Stimulated activated CD8-positive, alpha-beta memory T cell treated with anti-CD3 and anti-CD28 coated beads, Interleukin-15, amount 100 ng/mL, for 1 hour (primary cell): ENCODE results near the gene COL9A3.

Source experiments
- DNase-seq: peaks from one replicate; pipeline ENCODE4 v3.0.0-alpha.2; 2020; ENCODE audit warnings: low read depth

The COL9A3 gene

DNA sequence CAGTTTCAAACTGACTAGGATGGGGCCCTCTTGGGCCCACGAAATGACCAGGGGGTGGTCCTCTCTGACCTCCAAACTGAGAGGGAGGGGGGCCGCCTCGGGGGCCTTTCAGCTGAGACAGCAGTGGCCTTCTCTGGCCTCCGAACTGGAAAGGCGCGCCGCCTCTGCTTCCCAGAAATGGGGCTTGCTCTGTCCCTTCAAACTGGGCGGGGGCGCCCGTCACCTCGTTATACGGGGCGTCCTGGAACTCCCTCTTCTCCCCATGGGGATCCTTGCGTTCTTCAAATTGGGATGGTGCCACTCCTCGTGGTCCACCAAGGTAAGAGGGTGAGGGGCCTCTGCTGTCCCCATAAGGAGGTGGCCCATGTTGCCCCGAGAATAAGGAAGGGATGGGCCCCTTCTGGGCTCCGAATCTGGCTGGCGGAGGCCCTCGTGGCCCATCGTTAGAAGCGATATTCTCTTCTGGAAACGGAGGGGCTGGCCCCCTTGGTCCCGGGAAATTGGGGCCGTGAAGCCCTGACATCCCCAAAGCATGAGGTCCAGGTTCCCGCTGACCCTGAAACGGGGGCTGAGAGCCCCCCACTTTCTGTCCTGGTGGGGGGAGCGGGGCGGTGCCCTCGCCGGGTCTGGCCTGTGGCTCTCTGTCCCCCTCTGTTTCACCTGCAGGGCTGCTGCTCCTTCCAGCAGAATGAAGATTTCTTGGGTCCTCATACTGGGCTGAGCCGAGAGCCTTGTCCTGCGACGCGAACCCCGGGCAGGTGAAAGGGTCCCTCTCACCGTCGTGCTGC is 63.5 kb downstream of the COL9A3 start:
- DNase-seq, result no peak

DNA sequence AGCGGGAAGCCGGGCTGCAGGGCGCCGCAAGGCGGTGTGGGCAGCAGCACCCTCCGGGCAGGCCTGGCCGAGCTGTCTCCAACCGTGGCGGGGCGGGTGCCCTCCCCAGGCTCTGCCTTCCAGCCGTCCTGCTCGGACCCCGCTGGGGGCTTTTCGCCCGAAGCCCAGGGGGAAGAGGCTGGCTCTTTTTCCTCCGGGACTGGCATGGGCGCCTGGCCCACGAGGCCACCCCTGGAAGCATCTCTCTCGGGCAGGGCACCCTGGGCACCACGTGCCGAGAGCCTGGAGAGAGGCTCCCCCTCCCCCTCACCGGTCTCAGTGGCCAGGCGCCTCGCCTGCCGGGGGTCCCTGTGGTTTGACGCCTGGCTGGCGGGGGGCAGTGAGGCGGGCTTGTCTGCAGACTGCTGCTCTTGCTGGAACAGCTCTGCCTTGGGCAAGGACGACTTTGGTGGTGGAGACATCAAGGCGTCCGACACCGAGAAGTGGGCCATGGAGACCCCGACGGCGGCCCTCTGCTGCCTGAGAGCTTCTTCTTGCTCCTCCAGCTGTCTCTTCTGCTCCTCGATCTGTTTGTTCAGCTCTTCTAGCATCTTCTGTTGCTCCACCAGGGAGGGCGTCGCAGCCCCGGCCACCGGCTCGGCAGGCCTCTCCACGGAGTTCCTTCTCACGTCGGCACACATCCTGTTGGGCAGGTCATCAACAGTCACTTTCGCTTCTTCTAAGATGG is 64.2 kb downstream of the COL9A3 start:
- DNase-seq, result no peak

DNA sequence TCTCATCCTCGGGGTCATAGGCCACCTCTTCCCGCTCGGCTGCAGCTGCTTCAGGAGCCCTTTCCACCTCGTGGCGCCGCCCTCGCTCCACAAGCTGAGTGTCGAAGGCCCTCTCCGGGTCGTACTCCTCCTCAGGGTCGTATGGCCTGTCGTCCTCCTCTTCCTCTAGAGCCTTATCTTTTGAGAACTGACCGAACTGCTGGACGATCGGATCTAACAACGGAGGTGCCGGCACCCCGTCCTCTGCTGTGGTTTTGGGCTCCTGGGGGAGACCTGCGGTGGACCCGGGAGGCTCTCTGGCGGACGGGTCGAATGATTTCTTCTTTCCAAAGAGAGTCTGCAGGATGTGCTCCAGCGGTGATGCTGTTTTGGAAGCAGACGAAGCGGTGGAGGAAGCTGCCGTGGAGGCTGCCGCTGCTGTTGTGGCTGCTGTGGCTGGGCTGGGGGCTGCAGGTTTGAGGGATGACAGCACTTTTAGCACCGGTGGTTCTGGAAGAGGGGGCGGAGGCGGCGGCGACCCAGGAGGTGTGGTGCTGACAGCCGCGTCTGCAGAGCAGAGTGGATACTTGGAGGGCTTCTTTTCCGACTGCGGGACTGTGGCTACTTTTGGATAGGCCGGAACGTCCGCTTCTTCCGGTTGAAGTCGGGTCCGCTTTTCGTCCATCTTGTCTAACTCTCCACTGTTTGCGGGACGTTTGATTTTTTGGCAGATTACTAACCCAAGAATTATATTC is 65.0 kb downstream of the COL9A3 start:
- no peak for DNase-seq

- DNase-seq, result no peak
Observed at GRCh38 chr20:62882426-62882825, 65.6 kb downstream of the COL9A3 start.

DNA sequence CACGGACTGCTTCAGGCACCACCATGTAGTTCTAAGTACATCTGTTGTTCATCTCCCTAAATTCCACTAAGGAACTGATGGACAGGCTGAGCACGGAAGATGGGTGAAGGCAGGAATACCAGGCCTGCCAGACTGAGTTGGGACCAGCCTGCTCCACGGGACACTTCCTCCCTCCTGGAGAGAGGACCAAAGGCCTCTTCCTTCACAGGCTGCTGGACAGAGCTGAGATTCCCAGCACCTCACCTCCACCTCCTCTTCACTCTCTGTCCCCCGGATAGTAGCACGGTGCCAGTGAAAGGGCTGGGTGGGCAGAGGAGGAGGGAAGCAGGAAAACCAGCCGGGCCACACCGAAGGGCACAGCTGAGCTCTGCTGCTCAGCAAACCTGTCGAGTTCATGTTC is 67.7 kb downstream of the COL9A3 start:
- DNase-seq, result no peak

GRCh38 chr20:62885046-62885895 is 68.4 kb downstream of the COL9A3 start:
- DNase-seq, result no peak

DNA sequence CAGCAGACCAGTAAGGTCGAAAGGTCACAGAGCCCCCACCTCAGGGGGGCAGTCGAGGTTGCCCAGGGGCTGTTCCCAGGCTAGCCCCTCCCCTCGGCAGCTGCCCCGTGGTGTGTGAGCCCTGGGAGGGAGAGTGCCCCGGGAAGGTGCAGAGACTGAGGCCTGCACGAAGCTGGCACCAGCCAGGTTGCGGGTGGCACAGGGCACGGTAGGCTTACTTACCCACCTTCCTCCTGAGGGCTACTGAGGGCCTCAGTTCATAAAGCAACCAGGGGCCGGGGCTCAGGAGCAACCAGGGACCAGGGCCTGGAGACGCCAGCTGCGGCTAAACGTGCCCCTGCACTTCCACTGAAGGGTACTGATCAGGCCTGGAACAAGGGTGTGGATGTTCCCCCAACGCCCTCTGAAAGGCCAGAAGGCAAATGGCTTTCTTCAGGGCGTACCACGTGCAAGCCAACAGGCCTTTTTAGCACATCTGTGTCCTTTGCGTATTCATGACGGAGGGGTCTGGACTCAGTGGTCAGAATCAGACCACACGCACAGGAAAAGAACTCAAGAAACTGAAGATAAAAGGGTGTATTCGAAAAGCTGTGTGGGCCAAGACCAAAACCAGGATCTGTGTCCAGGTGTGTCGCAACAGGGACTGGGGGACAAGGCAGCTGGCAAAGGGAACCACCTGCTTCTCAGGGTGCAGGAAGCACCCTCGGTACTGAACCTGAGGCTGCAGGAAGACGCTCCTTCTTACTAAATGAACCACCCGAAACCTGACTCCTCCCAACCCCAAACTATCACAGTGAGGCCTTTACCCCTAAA is 69.3 kb downstream of the COL9A3 start:
- no peak for DNase-seq

- DNase-seq, result no peak
Observed at GRCh38 chr20:62886709-62887058, 69.8 kb downstream of the COL9A3 start.

GRCh38 chr20:62887152-62887859 is 70.5 kb downstream of the COL9A3 start:
- no peak for DNase-seq

DNA sequence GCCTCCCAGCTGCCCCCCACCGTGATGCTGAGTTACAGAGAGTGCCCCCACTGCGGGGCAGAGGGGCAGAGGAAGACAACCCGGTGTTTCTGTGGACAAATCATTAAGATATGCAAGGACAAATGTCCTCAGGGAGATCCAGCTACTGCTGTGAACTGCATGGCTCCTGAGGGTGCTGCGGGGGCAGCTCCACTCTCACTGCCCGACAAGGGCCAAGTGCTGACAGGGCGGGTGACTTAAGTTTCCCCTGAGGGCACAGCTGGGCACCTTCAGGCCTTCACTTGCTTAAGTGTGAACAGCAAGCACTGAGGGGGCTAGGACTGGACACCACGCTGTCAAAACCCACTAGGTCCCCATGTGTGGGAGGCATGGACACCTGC is 71.0 kb downstream of the COL9A3 start:
- no peak for DNase-seq

- no peak for DNase-seq
Observed at GRCh38 chr20:62888406-62888805, 71.6 kb downstream of the COL9A3 start.

- DNase-seq, result no peak
Observed at GRCh38 chr20:62888910-62889309, 72.1 kb downstream of the COL9A3 start.

DNA sequence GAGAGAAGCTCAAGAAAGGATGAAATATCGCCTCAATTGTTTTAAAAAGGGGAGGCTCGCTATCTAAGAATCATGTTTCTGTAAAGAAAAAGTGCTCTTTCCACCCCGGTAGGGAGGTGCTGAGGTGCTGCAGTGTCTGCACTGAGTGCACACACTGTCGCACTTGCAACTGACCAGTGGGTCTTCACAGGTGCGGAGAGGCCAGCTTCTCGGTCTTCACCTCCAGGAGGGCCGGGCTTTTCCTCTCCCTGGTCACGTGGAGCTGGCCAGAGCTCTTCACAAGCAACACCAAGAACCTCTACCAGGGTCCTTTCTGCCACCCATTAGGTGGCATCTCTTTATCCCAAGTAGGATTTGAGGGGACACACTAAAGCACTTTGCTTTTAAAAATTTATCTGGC is 72.6 kb downstream of the COL9A3 start:
- DNase-seq, result no peak

DNA sequence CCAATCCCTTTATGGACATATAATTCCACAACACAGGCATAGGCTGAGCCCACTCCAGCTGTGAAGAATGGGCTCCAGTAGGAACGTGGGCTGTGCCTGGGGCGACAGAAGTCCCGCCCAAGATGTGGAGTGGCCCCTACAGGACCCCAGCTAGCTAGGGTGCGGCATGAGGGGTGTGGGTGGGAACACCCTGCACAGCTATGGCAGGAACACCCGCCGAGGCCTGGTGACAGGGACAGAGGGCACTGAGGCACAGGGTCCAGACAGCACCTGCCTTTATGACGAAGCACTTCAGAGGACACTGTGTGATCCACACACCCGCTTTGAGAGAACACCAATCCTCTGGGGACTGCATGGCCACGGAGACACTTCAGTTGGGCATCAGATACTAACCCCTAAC is 73.0 kb downstream of the COL9A3 start:
- DNase-seq, result no peak

- no peak for DNase-seq
Observed at GRCh38 chr20:62890444-62890843, 73.6 kb downstream of the COL9A3 start.
